ENCODE results near the gene C5orf22. TPM values are rescaled to one million over a fixed set of nuclear protein-coding genes. Genes with fewer than 3 reads are reported as not detected.

Gene C5orf22
- total RNA-seq, 1 experiment from 2014 or later: 39.0 TPM

- intact Hi-C loops (cut with micrococcal nuclease; ENCODE audit: unreplicated experiment): no loop called here
- ChIA-PET CTCF (no interaction called here), POLR2A (no interaction called here)
Measured at GRCh38 chr5:31596354-31596753, 64.3 kb downstream of the C5orf22 start.

More at GRCh38 chr5:31596354-31596753, 64.3 kb downstream of the C5orf22 start:
- BruUV-seq (replicated peaks): no TSS peak
- no peak overlapping the region for H3K4me3 ChIP-seq (ENCODE audit: low read depth in 2 of 2, low read length in 2 of 2)
- H3K36me3 ChIP-seq (ENCODE audit: control insufficient read depth, insufficient read depth, low read length): no peaks in the 10 kb centered on the region
- H3K27ac ChIP-seq (ENCODE audit: low read length): no peak overlapping the region
- no peaks in the 10 kb centered on the region for H3K4me1 ChIP-seq (ENCODE audit: control insufficient read depth, insufficient read depth, low read length)
- TF ChIP-seq SIN3A (IDR thresholded peaks at IDR 0.05; ENCODE audit: borderline replicate concordance, insufficient read depth, low read depth, low read length) (no peak), CTCF (IDR thresholded peaks at IDR 0.05) (no peak), REST (IDR thresholded peaks at IDR 0.05; ENCODE audit: insufficient read depth in 1 of 2, low read depth in 2 of 2, low read length in 1 of 2) (no peak), TCF7L2 (IDR thresholded peaks at IDR 0.05; ENCODE audit: low read depth, low read length) (no peak), POLR2AphosphoS5 (IDR thresholded peaks at IDR 0.05; ENCODE audit: low read depth, low read length) (no peak)
- no peaks in the 10 kb centered on the region for H3K9me3 ChIP-seq (ENCODE audit: control insufficient read depth, insufficient read depth, low read depth, low read length)
- DNase-seq (ENCODE audit: low read depth, low spot score): no peak
- peaks cover 33% of the 10 kb centered on the region for H3K27me3 ChIP-seq (ENCODE audit: control insufficient read depth, insufficient read depth, low read length)
- in situ Hi-C loops (cut with HindIII; ENCODE audit: low pct_unique_long_range_greater_than_20kb, low sequenced_read_pairs): no loop called here
- ATAC-seq: no peak

Measured in Panc1 (cell line).